ENCODE results near the gene PARP3.
"Not testable (repeated sequence)": the region's sequence is repeated elsewhere in the genome, so short reads cannot be mapped to it uniquely, and the experiment has no call there.

Gene PARP3

GRCh38 chr3:51986010-51986947 lies 44.1 kb downstream of the PARP3 start:
- H3K27ac ChIP-seq (ENCODE audit: insufficient read depth in 1 of 2, low read depth in 1 of 2, low read length in 2 of 2, poor library complexity in 1 of 2, severe bottlenecking in 2 of 2), result no peak overlapping the region
- DNase-seq, result no peak
- CTCF ChIA-PET, result interaction anchor here (1.0 kb wide), 1 partner anchor 11 kb away, joined by 5 read pairs; the partner anchor contains the start of gene ABHD14A
- no peaks in the 10 kb centered on the region for H3K9me3 ChIP-seq (ENCODE audit: control extremely low read depth in 1 of 5, control insufficient read depth in 4 of 5, insufficient read depth in 2 of 5, low read depth in 1 of 5, low read length in 4 of 5)
- WGBS (ENCODE audit: insufficient coverage), result 87% methylated on average over 7 of the region's 12 CpGs
- peaks cover 4 to 27% (median 20%) of the 10 kb centered on the region in 4 experiments for H3K4me1 ChIP-seq (ENCODE audit: control extremely low read depth in 1 of 4, control insufficient read depth in 4 of 4, insufficient read depth in 4 of 4, low read length in 3 of 4)
- H3K36me3 ChIP-seq (ENCODE audit: control insufficient read depth in 4 of 4, insufficient read depth in 4 of 4, low read length in 3 of 4), result peaks cover 0 to 3% (median 0%) of the 10 kb centered on the region in 4 experiments
- H3K4me3 ChIP-seq (ENCODE audit: control insufficient read depth in 1 of 7, extremely low read depth in 1 of 7, insufficient read depth in 4 of 7, low read depth in 2 of 7, low read length in 6 of 7), result no peak overlapping the region
- no peaks in the 10 kb centered on the region for H3K27me3 ChIP-seq (replicated peaks in 2 of 5; ENCODE audit: control insufficient read depth in 4 of 5, insufficient read depth in 5 of 5, low read length in 4 of 5)
- POLR2A ChIA-PET, result no interaction called here

GRCh38 chr3:51987568-51987967 lies 45.4 kb downstream of the PARP3 start:
- no peak overlapping the region for H3K4me3 ChIP-seq (ENCODE audit: control insufficient read depth in 1 of 7, extremely low read depth in 1 of 7, insufficient read depth in 4 of 7, low read depth in 2 of 7, low read length in 6 of 7)
- H3K9me3 ChIP-seq (ENCODE audit: control extremely low read depth in 1 of 5, control insufficient read depth in 4 of 5, insufficient read depth in 2 of 5, low read depth in 1 of 5, low read length in 4 of 5), result no peaks in the 10 kb centered on the region
- CTCF ChIA-PET, result interaction anchor here (1.0 to 1.6 kb wide), 2 partner anchors 155 to 162 kb away, joined by 3 read pairs; no protein-coding TSS in a partner anchor
- no peak overlapping the region for H3K27ac ChIP-seq (ENCODE audit: insufficient read depth in 1 of 2, low read depth in 1 of 2, low read length in 2 of 2, poor library complexity in 1 of 2, severe bottlenecking in 2 of 2)
- no peaks in the 10 kb centered on the region for H3K27me3 ChIP-seq (replicated peaks in 2 of 5; ENCODE audit: control insufficient read depth in 4 of 5, insufficient read depth in 5 of 5, low read length in 4 of 5)
- peaks cover 0 to 29% (median 11%) of the 10 kb centered on the region in 4 experiments for H3K4me1 ChIP-seq (ENCODE audit: control extremely low read depth in 1 of 4, control insufficient read depth in 4 of 4, insufficient read depth in 4 of 4, low read length in 3 of 4)
- POLR2A ChIA-PET, result no interaction called here
- H3K36me3 ChIP-seq (ENCODE audit: control insufficient read depth in 4 of 4, insufficient read depth in 4 of 4, low read length in 3 of 4), result peaks cover 2 to 14% (median 10%) of the 10 kb centered on the region in 4 experiments
- no peak for DNase-seq
- 92% methylated on average over 6 of the region's 7 CpGs for WGBS (ENCODE audit: insufficient coverage)

GRCh38 chr3:51988286-51989146 lies 46.4 kb downstream of the PARP3 start:
- Histone ChIP-seq H3K27ac (ENCODE audit: insufficient read depth in 1 of 2, low read depth in 1 of 2, low read length in 2 of 2, poor library complexity in 1 of 2, severe bottlenecking in 2 of 2) (peak overlapping the region in 1 of 2 experiments; percentile 25), H3K36me3 (ENCODE audit: control insufficient read depth in 4 of 4, insufficient read depth in 4 of 4, low read length in 3 of 4) (peaks cover 4 to 20% (median 15%) of the 10 kb centered on the region in 4 experiments), H3K4me3 (ENCODE audit: control insufficient read depth in 1 of 7, extremely low read depth in 1 of 7, insufficient read depth in 4 of 7, low read depth in 2 of 7, low read length in 6 of 7) (no peak overlapping the region), H3K9me3 (ENCODE audit: control extremely low read depth in 1 of 5, control insufficient read depth in 4 of 5, insufficient read depth in 2 of 5, low read depth in 1 of 5, low read length in 4 of 5) (no peaks in the 10 kb centered on the region), H3K4me1 (ENCODE audit: control extremely low read depth in 1 of 4, control insufficient read depth in 4 of 4, insufficient read depth in 4 of 4, low read length in 3 of 4) (peaks cover 0 to 23% (median 6%) of the 10 kb centered on the region in 4 experiments), H3K27me3 (replicated peaks in 2 of 5; ENCODE audit: control insufficient read depth in 4 of 5, insufficient read depth in 5 of 5, low read length in 4 of 5) (no peaks in the 10 kb centered on the region)
- no peak for DNase-seq
- 87% methylated on average over 13 of the region's 15 CpGs for WGBS (ENCODE audit: insufficient coverage)
- ChIA-PET POLR2A (no interaction called here), CTCF (interaction anchor here (1.6 kb wide), 1 partner anchor 161 kb away, joined by 3 read pairs; no protein-coding TSS in a partner anchor)

- DNase-seq; POLR2A ChIA-PET; H3K27ac ChIP-seq (ENCODE audit: insufficient read depth in 1 of 2, low read depth in 1 of 2, low read length in 2 of 2, poor library complexity in 1 of 2, severe bottlenecking in 2 of 2); H3K4me3 ChIP-seq (ENCODE audit: control insufficient read depth in 1 of 7, extremely low read depth in 1 of 7, insufficient read depth in 4 of 7, low read depth in 2 of 7, low read length in 6 of 7); H3K9me3 ChIP-seq (ENCODE audit: control extremely low read depth in 1 of 5, control insufficient read depth in 4 of 5, insufficient read depth in 2 of 5, low read depth in 1 of 5, low read length in 4 of 5); H3K27me3 ChIP-seq (replicated peaks in 2 of 5; ENCODE audit: control insufficient read depth in 4 of 5, insufficient read depth in 5 of 5, low read length in 4 of 5): not testable (repeated sequence)
- CTCF ChIA-PET, result interaction anchor here (0.9 to 6.7 kb wide), 3 partner anchors 8 to 36 kb away, joined by 3 to 52 read pairs (median 7); partner anchors contain the start of genes ACY1 and GPR62
- WGBS (ENCODE audit: insufficient coverage), result over 99% methylated on average over 16 of the region's 38 CpGs
- Histone ChIP-seq H3K4me1 (ENCODE audit: control extremely low read depth in 1 of 4, control insufficient read depth in 4 of 4, insufficient read depth in 4 of 4, low read length in 3 of 4) (peaks cover 6 to 30% (median 15%) of the 10 kb centered on the region in 4 experiments), H3K36me3 (ENCODE audit: control insufficient read depth in 4 of 4, insufficient read depth in 4 of 4, low read length in 3 of 4) (peaks cover 8 to 38% (median 24%) of the 10 kb centered on the region in 4 experiments)
Measured at GRCh38 chr3:51990501-51990971, 48.4 kb downstream of the PARP3 start.

- POLR2A ChIA-PET, result interaction anchor here (1.2 kb wide), 1 partner anchor 9 kb away, joined by 5 read pairs; no protein-coding TSS in a partner anchor
- H3K27ac ChIP-seq (ENCODE audit: insufficient read depth in 1 of 2, low read depth in 1 of 2, low read length in 2 of 2, poor library complexity in 1 of 2, severe bottlenecking in 2 of 2), result peak overlapping the region; percentile 27 to 98
- WGBS (ENCODE audit: insufficient coverage), result no CpG with 5 or more reads among the region's 3 CpGs
Measured at GRCh38 chr3:51992017-51992682, 50.0 kb downstream of the PARP3 start.

GRCh38 chr3:51993657-51994056 lies 51.5 kb downstream of the PARP3 start:
- H3K27me3 ChIP-seq (replicated peaks in 2 of 5; ENCODE audit: control insufficient read depth in 4 of 5, insufficient read depth in 5 of 5, low read length in 4 of 5); H3K9me3 ChIP-seq (ENCODE audit: control extremely low read depth in 1 of 5, control insufficient read depth in 4 of 5, insufficient read depth in 2 of 5, low read depth in 1 of 5, low read length in 4 of 5); POLR2A ChIA-PET; DNase-seq; H3K4me3 ChIP-seq (ENCODE audit: control insufficient read depth in 1 of 7, extremely low read depth in 1 of 7, insufficient read depth in 4 of 7, low read depth in 2 of 7, low read length in 6 of 7): not testable (repeated sequence)
- CTCF ChIA-PET, result interaction anchor here (0.8 to 6.7 kb wide), 3 partner anchors 11 to 60 kb away, joined by 4 to 52 read pairs (median 4); partner anchors contain the start of gene ACY1
- WGBS (ENCODE audit: insufficient coverage), result 93% methylated on average over 2 of the region's 13 CpGs
- peak overlapping the region; percentile 95 to 98 for H3K27ac ChIP-seq (ENCODE audit: insufficient read depth in 1 of 2, low read depth in 1 of 2, low read length in 2 of 2, poor library complexity in 1 of 2, severe bottlenecking in 2 of 2)
- peaks cover 8 to 38% (median 22%) of the 10 kb centered on the region in 4 experiments for H3K36me3 ChIP-seq (ENCODE audit: control insufficient read depth in 4 of 4, insufficient read depth in 4 of 4, low read length in 3 of 4)
- H3K4me1 ChIP-seq (ENCODE audit: control extremely low read depth in 1 of 4, control insufficient read depth in 4 of 4, insufficient read depth in 4 of 4, low read length in 3 of 4), result peaks cover 6 to 32% (median 15%) of the 10 kb centered on the region in 4 experiments

More at GRCh38 chr3:51992017-51992682, 50.0 kb downstream of the PARP3 start:
- peaks cover 6 to 30% (median 15%) of the 10 kb centered on the region in 4 experiments for H3K4me1 ChIP-seq (ENCODE audit: control extremely low read depth in 1 of 4, control insufficient read depth in 4 of 4, insufficient read depth in 4 of 4, low read length in 3 of 4)
- no peaks in the 10 kb centered on the region for H3K27me3 ChIP-seq (replicated peaks in 2 of 5; ENCODE audit: control insufficient read depth in 4 of 5, insufficient read depth in 5 of 5, low read length in 4 of 5)
- no peaks in the 10 kb centered on the region for H3K9me3 ChIP-seq (ENCODE audit: control extremely low read depth in 1 of 5, control insufficient read depth in 4 of 5, insufficient read depth in 2 of 5, low read depth in 1 of 5, low read length in 4 of 5)
- H3K4me3 ChIP-seq (ENCODE audit: control insufficient read depth in 1 of 7, extremely low read depth in 1 of 7, insufficient read depth in 4 of 7, low read depth in 2 of 7, low read length in 6 of 7), result no peak overlapping the region
- DNase-seq, result no peak
- CTCF ChIA-PET, result interaction anchor here (0.7 to 6.7 kb wide), 5 partner anchors 9 to 128 kb away, joined by 3 to 52 read pairs (median 7); partner anchors contain the start of genes ABHD14A, ABHD14B and ACY1
- peaks cover 8 to 38% (median 23%) of the 10 kb centered on the region in 4 experiments for H3K36me3 ChIP-seq (ENCODE audit: control insufficient read depth in 4 of 4, insufficient read depth in 4 of 4, low read length in 3 of 4)

Data from common myeloid progenitor, CD34-positive (primary cell).